ENCODE results near the gene ADAMTS2. TPM values are rescaled to one million over a fixed set of nuclear protein-coding genes. Genes with fewer than 3 reads are reported as not detected.

ADAMTS2 gene
- 10 to 100 TPM; 13.6 to 19.8 TPM for total RNA-seq
- 10.9 TPM for polyA plus RNA-seq (ENCODE audit: insufficient read depth, low read depth, low replicate concordance)
- long read RNA-seq, donor 1, full-length matches to known transcripts, result 5 of 5 reads
- long read RNA-seq, donor 1, partial matches to known transcripts, result 0 of 5 reads
- long read RNA-seq, donor 1, other reads (novel, unspliced or antisense), result 0 of 5 reads
- long read RNA-seq, donor 2, full-length matches to known transcripts, result 1 of 1 reads
- long read RNA-seq, donor 2, partial matches to known transcripts, result 0 of 1 reads
- long read RNA-seq, donor 2, other reads (novel, unspliced or antisense), result 0 of 1 reads

DNA sequence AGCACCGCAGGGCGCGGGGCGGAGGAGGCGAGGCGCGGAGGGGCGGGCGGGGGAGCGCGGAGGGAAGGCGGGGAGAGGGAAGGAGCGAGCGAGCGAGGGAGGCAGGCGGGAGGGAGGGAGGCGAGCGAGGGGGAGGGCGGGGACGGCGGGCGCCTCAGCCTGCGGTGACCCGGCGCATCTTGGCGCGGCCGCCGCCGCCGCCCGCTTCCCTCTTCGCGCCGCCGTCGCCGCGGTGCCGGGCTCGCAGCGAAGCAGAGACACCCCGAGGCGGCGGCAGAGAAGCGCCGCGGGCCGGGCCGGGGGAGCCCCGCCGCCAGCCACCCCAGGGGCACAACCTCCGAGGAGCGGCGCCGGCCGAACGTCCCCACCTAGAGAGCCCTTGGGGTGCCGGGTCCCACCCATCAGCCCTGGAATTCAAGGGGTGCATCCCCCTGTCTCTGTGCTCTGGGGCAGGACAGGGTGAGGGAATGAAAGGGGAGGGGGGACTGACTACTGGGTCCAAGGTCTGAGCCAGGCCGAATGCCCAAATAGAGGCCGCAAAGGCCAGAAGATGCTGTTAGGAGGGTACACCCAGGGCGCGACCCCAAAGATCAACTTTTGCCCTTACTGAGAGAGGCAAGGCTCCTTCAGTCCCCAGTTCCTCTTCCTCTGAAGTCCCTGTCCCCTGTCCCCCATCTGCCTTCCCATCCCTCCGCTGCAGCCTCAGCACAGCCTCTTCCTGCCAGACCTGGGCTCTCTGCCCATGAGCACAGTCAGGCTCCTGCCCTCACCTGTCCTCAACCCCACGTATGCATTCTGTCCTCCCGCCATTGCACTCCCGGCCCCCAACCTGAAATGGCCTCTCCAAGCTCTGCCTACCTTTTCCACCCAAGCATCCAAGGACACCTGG, at the start of gene ADAMTS2:
Gene ADAMTS2, minus strand, starts transcription at position 29 of the 889 bp plus-strand sequence. CDS start 133 bp downstream, outside the sequence.
- Histone ChIP-seq H3K4me1 (peaks cover 17% of the 10 kb centered on the region), H3K27ac (peak within 1 kb of the TSS; percentile 40 to 69), H3K9me3 (no peaks in the 10 kb centered on the region), H3K36me3 (ENCODE audit: low read depth, missing control alignments) (no peaks in the 10 kb centered on the region), H3K4me3 (peak within 1 kb of the TSS; percentile 69 to 77), H3K27me3 (no peaks in the 10 kb centered on the region)
- peak; percentile 77 for DNase-seq
- intact Hi-C loops (cut with DNase I; ENCODE audit: low total_unique reads), result loop anchor here (10.0 kb wide), 1 partner anchor 171 kb away; no protein-coding TSS in a partner anchor
- 9 to 18% methylated on average over 12 to 56 of the region's 67 CpGs for WGBS, 2 donors
- no peak for TF ChIP-seq POLR2A (IDR thresholded peaks at IDR 0.05)
- TF ChIP-seq, protein P1, sequence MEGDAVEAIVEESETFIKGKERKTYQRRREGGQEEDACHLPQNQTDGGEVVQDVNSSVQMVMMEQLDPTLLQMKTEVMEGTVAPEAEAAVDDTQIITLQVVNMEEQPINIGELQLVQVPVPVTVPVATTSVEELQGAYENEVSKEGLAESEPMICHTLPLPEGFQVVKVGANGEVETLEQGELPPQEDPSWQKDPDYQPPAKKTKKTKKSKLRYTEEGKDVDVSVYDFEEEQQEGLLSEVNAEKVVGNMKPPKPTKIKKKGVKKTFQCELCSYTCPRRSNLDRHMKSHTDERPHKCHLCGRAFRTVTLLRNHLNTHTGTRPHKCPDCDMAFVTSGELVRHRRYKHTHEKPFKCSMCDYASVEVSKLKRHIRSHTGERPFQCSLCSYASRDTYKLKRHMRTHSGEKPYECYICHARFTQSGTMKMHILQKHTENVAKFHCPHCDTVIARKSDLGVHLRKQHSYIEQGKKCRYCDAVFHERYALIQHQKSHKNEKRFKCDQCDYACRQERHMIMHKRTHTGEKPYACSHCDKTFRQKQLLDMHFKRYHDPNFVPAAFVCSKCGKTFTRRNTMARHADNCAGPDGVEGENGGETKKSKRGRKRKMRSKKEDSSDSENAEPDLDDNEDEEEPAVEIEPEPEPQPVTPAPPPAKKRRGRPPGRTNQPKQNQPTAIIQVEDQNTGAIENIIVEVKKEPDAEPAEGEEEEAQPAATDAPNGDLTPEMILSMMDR (IDR thresholded peaks at IDR 0.05), result no peak

DNA sequence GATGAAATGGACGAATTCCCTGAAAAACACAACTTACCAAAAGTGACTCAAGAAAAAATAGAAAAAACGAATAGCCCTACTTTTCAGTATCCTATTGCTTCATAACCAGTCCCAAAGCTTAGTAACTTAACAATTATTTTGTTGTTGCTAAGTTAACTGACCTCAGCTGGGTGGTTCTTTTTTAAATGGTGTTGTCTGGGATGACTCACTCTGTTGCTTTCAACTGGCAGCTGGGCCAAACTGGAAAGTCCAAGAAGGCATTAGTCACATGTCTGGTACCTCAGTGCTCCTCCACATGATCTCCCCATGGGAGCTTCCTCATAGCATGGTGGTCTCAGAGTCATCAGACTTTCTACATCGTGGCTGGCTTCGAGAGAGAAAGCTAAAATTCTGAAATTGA, 47.8 kb upstream of the ADAMTS2 start:
- Histone ChIP-seq H3K9me3 (no peaks in the 10 kb centered on the region), H3K27ac (no peak overlapping the region), H3K27me3 (no peaks in the 10 kb centered on the region), H3K4me1 (no peaks in the 10 kb centered on the region), H3K36me3 (ENCODE audit: low read depth, missing control alignments) (no peaks in the 10 kb centered on the region), H3K4me3 (no peak overlapping the region)
- TF ChIP-seq, protein P1 (IDR thresholded peaks at IDR 0.05), result no peak
- no peak for TF ChIP-seq POLR2A (IDR thresholded peaks at IDR 0.05)
- intact Hi-C loops (cut with DNase I; ENCODE audit: low total_unique reads), result no loop called here
- no peak for DNase-seq
- 67 to 75% methylated on average over 4 of the region's 4 CpGs for WGBS, 2 donors

DNA sequence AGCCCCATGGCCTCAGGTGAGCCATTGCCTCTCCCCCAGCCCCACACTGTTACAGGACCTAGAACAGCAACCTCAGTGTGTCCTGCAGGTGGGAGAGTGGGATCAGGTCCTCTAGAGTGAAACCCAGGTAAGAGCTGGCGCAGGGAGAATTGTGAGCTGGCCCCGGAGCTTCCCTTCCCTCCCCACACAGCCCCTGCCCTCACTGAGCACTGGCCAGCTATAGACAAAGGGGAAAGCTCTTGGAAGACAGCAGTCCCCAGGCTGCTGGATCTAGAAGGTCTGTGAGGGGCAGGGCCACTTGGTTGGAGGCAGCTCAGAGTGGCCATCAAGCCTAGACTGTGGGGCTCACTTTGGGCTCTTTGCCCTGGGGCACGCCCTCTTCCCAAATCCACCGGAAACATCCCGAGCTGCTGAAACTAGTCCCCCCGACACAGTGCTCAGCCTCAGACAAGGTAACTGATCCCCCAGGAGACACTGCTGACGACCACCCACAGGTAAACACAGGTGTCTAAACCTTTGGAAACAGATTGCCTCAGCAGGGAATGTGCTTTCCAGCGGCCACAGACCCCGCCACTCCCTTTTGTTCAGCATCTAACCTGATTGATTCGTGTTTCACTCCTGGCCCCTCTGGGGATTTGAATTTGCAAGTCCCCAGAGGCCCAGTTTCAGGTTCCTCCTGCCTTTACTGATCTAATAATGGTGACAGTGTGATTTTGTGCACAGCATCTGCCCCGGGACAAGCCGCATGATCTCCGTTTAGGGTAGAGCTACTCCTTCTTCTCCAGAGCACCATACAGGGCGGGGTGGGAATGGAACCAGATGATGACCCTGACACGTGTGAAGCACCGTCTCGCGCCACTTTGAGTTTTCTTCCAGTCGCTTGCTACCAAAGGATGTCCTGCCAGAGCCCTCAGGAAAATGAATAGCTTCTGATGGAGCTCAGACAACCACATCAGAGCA, 42.2 kb upstream of the ADAMTS2 start:
- no peak for DNase-seq
- no peaks in the 10 kb centered on the region for H3K36me3 ChIP-seq (ENCODE audit: low read depth, missing control alignments)
- H3K4me1 ChIP-seq, result no peaks in the 10 kb centered on the region
- no peak overlapping the region for H3K4me3 ChIP-seq
- TF ChIP-seq, protein P1 (IDR thresholded peaks at IDR 0.05), result no peak
- no peak for TF ChIP-seq POLR2A (IDR thresholded peaks at IDR 0.05)
- 90 to 94% methylated on average over 19 of the region's 19 CpGs for WGBS, 2 donors
- H3K27ac ChIP-seq, result no peak overlapping the region
- no peaks in the 10 kb centered on the region for H3K9me3 ChIP-seq
- no peaks in the 10 kb centered on the region for H3K27me3 ChIP-seq
- intact Hi-C loops (cut with DNase I; ENCODE audit: low total_unique reads), result no loop called here

DNA sequence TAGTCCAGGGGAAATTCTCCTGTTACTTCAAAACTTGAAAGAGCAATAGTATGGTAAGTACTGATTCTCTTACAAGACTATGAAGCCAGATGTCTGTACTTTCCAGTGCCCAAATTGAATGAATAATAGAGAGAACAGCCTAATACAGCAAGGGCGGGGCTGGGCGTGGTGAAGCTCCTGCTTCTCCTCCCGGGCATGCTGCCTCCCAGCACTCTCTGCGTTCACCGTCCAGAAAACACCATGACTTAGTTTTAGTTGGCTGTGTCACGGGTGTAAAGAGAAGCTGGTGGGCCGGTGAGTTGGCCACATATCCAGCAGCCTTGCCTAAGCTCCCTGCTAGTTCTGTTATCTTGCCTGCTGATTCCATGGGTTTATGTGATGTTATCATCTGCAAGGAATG, 40.7 kb upstream of the ADAMTS2 start:
- Histone ChIP-seq H3K27me3 (no peaks in the 10 kb centered on the region), H3K27ac (no peak overlapping the region), H3K4me1 (no peaks in the 10 kb centered on the region), H3K4me3 (no peak overlapping the region), H3K36me3 (ENCODE audit: low read depth, missing control alignments) (no peaks in the 10 kb centered on the region), H3K9me3 (no peaks in the 10 kb centered on the region)
- intact Hi-C loops (cut with DNase I; ENCODE audit: low total_unique reads), result no loop called here
- DNase-seq, result no peak
- 79 to 98% methylated on average over 6 to 7 of the region's 7 CpGs for WGBS, 2 donors
- TF ChIP-seq, protein P1 (IDR thresholded peaks at IDR 0.05), result no peak
- no peak for TF ChIP-seq POLR2A (IDR thresholded peaks at IDR 0.05)
